Choroid plexus epithelial cell (primary cell): ENCODE results near the gene FOXK1.

ENCODE experiments used
- DNase-seq: peaks from one replicate; pipeline ENCODE4 v3.0.0-alpha.2; 2010; ENCODE audit warnings: low read depth
- H3K4me3 ChIP-seq: 2 replicates; pipeline ENCODE4 v1.5.1; 2011; ENCODE audit warnings: low read depth, mild to moderate bottlenecking, control low read depth, low read length, moderate library complexity
- CTCF ChIP-seq: conservative IDR thresholded peaks from 2 replicates; pipeline ENCODE4 v1.5.1; 2011; ENCODE audit warnings: low read depth, mild to moderate bottlenecking, control low read depth, inconsistent platforms, low read length, moderate library complexity

FOXK1 gene

GRCh38 chr7:4729266-4729665 lies 47.2 kb downstream of the FOXK1 start:
- no peak for TF ChIP-seq CTCF

GRCh38 chr7:4730276-4730675 lies 48.2 kb downstream of the FOXK1 start:
- H3K4me3 ChIP-seq = no peak overlapping the region
- DNase-seq = no peak
- TF ChIP-seq CTCF = no peak

More at GRCh38 chr7:4729266-4729665, 47.2 kb downstream of the FOXK1 start:
- H3K4me3 ChIP-seq = no peak overlapping the region
- no peak for DNase-seq

DNA sequence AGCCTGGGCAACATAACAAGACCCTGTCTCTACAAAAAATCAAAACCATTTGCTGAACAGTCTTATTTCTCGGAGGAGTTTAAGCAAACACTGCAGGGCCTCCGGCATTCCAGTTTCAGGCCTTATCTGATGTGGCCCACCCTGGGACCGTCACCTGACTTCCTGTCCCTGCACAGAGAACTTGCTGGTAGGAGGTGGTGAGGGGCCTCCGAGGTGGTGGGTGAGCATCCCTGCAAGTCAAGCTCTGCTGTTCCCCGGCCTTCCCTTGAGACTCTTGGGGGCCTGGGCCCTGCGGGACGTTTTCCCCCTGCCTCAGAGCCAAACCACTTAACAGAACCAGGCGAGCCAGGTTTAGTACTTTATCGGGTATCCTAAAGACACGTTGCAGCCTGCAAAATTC lies 48.9 kb downstream of the FOXK1 start:
- no peak overlapping the region for H3K4me3 ChIP-seq
- no peak for DNase-seq
- no peak for TF ChIP-seq CTCF

GRCh38 chr7:4731803-4732202 lies 49.7 kb downstream of the FOXK1 start:
- DNase-seq = no peak
- TF ChIP-seq CTCF = no peak
- no peak overlapping the region for H3K4me3 ChIP-seq

DNA sequence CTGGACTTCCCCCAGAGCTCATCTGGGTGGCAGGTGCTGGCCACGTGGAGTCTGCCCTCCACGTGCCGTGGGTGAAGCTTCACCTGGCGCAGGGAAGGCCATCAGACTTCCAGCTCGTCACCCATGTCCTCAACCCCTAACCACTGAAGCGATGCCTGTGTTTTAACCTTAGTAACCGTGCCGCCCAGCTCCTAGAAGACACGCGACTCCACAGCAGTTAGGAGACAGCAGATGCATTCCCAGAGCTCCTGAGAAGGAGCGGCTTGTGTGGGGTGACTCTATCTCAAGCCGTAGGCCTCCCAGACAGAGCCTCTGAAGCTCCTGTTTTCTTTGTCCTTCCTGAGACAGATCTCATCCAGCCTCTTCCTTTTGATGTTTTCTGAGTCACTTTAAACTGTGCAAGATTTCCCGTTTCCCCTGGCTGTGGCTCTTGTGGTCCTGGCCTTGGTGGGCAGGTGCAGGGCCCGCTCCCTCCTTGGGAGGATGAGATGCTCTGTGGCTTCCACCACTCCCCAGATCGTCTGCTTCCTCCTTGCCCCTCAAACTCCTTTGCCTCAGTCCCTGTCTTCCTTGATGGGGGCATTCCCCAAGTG lies 51.9 kb downstream of the FOXK1 start:
- TF ChIP-seq CTCF = no peak
- no peak for DNase-seq
- no peak overlapping the region for H3K4me3 ChIP-seq

DNA sequence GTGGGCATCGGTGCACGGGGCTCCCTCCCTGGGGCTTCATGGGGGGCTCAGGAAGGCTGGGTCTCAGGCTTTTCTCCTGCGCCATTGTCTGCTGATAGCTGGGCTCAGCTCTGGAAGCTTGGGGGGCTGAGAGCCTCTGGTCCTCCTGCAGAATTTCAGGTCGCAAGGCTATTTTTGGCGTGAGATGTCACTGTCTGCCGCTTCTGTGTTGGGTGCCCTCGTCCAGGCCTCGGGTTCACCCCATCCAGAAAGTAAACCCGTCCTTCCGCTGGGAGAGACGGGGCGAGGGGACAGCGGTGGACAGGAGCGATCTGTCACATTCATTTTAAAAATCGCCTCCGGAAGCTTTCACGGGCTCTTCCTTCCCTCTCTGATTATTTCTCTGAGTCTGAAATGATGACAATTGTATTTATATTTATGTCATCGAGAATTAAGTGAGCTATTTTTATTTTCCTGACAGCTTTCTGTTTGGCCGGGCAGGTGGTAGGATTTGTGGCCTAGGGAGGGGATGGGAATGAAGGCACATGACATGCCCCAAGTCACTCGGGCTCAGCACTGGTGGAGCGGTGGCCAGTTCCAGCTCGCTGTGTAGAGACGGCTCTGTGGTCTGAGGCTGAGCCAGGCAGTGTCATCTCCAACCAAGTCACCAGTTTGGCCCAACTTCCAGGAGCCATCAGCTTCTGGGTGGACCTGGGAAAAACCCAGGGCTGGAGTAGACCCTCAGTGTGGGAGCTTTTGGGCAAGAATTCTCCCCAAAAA lies 52.7 kb downstream of the FOXK1 start:
- no peak for DNase-seq
- TF ChIP-seq CTCF = no peak
- no peak overlapping the region for H3K4me3 ChIP-seq

DNA sequence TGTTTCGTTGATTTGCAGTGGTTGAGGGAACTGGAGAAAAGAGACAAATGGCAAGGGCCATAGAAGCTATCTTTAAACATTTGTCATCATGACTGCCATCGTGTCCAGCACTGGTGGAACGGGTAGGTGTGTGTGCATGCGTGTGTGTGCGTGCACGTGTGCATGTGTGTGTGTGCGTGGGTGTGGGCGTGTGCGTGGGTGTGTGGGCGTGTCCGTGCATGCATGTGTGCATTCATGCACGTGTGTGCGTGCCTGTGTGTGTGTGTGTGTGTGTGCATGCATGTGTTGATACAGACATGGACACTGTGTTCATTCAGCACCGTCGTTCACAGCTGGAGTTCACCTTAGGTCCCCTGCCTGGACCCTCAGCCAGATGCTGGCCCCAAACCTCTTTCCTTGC lies 55.2 kb downstream of the FOXK1 start:
- TF ChIP-seq CTCF = no peak
- H3K4me3 ChIP-seq = no peak overlapping the region
- DNase-seq = no peak
